Natural killer cell (primary cell): ENCODE results near the gene FAF2. TPM values are rescaled to one million over a fixed set of nuclear protein-coding genes. Genes with fewer than 3 reads are reported as not detected.

Experiments used
- ATAC-seq, 3 donors: fragments of 150-1000 bp in 2 of 3; fragments of 200-7000 bp in 1 of 3; cut with Tn5 transposase; 1 replicate in 1 of 3; 2 replicates in 2 of 3; pipeline ENCODE4 v1.10.0; 2021; ENCODE audit warnings: mild to moderate bottlenecking in 2 of 3, moderate library complexity in 2 of 3
- DNase-seq, 2 donors: peaks; one replicate each; pipeline versions ENCODE4 v3.0.0 to v3.0.0-alpha.2; 2013 to 2021; ENCODE audit warnings: mixed read lengths in 1 of 2
- H3K27ac ChIP-seq: one replicate; pipeline ENCODE4 v1.5.1; 2013; ENCODE audit warnings: mild to moderate bottlenecking, low read length
- H3K27me3 ChIP-seq: one replicate; pipeline ENCODE4 v1.6.1; 2013; ENCODE audit warnings: low read length; ENCODE audit not compliant: control insufficient read depth, insufficient read depth
- H3K36me3 ChIP-seq: one replicate; pipeline ENCODE4 v1.6.1; 2013; ENCODE audit warnings: low read length; ENCODE audit not compliant: control insufficient read depth, insufficient read depth
- H3K4me1 ChIP-seq: one replicate; pipeline ENCODE4 v1.6.1; 2013; ENCODE audit warnings: low read length; ENCODE audit not compliant: control insufficient read depth, insufficient read depth
- H3K4me3 ChIP-seq: one replicate; pipeline ENCODE4 v1.5.1; 2013; ENCODE audit warnings: low read length
- H3K9me3 ChIP-seq: one replicate; pipeline ENCODE4 v1.6.1; 2013; ENCODE audit warnings: low read length; ENCODE audit not compliant: control insufficient read depth, insufficient read depth
- H3K27ac Mint-ChIP-seq, 2 donors: one replicate each; pipeline ENCODE4 v1.8.0; 2022; ENCODE audit warnings: mild to moderate bottlenecking in 2 of 2, mixed read lengths in 2 of 2, moderate library complexity in 1 of 2
- H3K27me3 Mint-ChIP-seq, 2 donors: one replicate each; pipeline ENCODE4 v1.8.0; 2022; ENCODE audit warnings: low read depth in 2 of 2, mixed read lengths in 2 of 2
- H3K36me3 Mint-ChIP-seq: one replicate; pipeline ENCODE4 v1.8.0; 2022; ENCODE audit warnings: mixed read lengths
- H3K4me1 Mint-ChIP-seq, 2 donors: one replicate each; pipeline ENCODE4 v1.8.0; 2022; ENCODE audit warnings: mixed read lengths in 2 of 2
- H3K4me3 Mint-ChIP-seq: one replicate; pipeline ENCODE4 v1.8.0; 2022; ENCODE audit warnings: mild to moderate bottlenecking, moderate library complexity, mixed read lengths
- H3K9me3 Mint-ChIP-seq, 2 donors: one replicate each; pipeline ENCODE4 v1.8.0; 2022; ENCODE audit warnings: mixed read lengths in 2 of 2
- CTCF ChIP-seq: fragments of 200-600 bp; IDR thresholded peaks from one replicate; pipeline ENCODE4 v1.8.0; 2022; ENCODE audit warnings: antibody characterized with exemption
- WGBS: methylation state at CpG from one replicate; pipeline ENCODE4 v1.1.7; 2013; ENCODE audit warnings: missing lambda C conversion rate; ENCODE audit not compliant: insufficient coverage; 5-methylcytosine and 5-hydroxymethylcytosine counted together
- intact Hi-C: fragments of 100-400 bp; cut with micrococcal nuclease; formaldehyde crosslinking; loops from one replicate; pipeline ENCODE4 v1.14.2; 2022
- total RNA-seq, 4 donors: library from RNA; stranded (reverse); fragments of 120-200 nt in 1 of 4; gene quantifications; one replicate each; pipeline versions ENCODE4 v1.2.3 to v1.2.4, GENCODE V29; 2013 to 2022

FAF2 gene
- total RNA-seq, 3 donors from 2014 or later (not counting 1 experiment from before 2014, with no cell fraction given): 32.1 to 32.5 (median 32.1) TPM

GRCh38 chr5:176541338-176542134, 93.4 kb downstream of the FAF2 start:
- peak overlapping the region; percentile 67 for H3K4me3 ChIP-seq
- DNase-seq (peak; percentile 41 to 87), ATAC-seq (peak in 1 of 3 donors; percentile 6)
- WGBS: 10% methylated on average over 12 of the region's 12 CpGs
- no peaks in the 10 kb centered on the region for H3K9me3 Mint-ChIP-seq
- H3K4me1 Mint-ChIP-seq: peaks cover 54 to 61% of the 10 kb centered on the region in 2 donors
- peak overlapping the region; percentile 99 to 100 for H3K27ac Mint-ChIP-seq
- no peaks in the 10 kb centered on the region for H3K27me3 ChIP-seq
- no peaks in the 10 kb centered on the region for H3K36me3 ChIP-seq
- no peaks in the 10 kb centered on the region for H3K36me3 Mint-ChIP-seq
- intact Hi-C loops: no loop called here
- H3K27ac ChIP-seq: peak overlapping the region; percentile 89
- no peak for TF ChIP-seq CTCF
- no peaks in the 10 kb centered on the region for H3K9me3 ChIP-seq
- H3K27me3 Mint-ChIP-seq: no peaks in the 10 kb centered on the region
- peaks cover 63% of the 10 kb centered on the region for H3K4me1 ChIP-seq
- peak overlapping the region; percentile 88 for H3K4me3 Mint-ChIP-seq

- no peak for TF ChIP-seq CTCF
- H3K36me3 ChIP-seq: no peaks in the 10 kb centered on the region
- Mint-ChIP-seq H3K27me3 (no peaks in the 10 kb centered on the region), H3K9me3 (no peaks in the 10 kb centered on the region), H3K27ac (peak overlapping the region; percentile 99 to 100), H3K4me1 (peaks cover 54 to 61% of the 10 kb centered on the region in 2 donors), H3K36me3 (no peaks in the 10 kb centered on the region), H3K4me3 (peak overlapping the region; percentile 88)
- peaks cover 63% of the 10 kb centered on the region for H3K4me1 ChIP-seq
- 8% methylated on average over 12 of the region's 16 CpGs for WGBS
- H3K27ac ChIP-seq: peak overlapping the region; percentile 89
- ATAC-seq (no peak), DNase-seq (peak; percentile 52 to 79)
- H3K9me3 ChIP-seq: no peaks in the 10 kb centered on the region
- no peaks in the 10 kb centered on the region for H3K27me3 ChIP-seq
- peak overlapping the region; percentile 67 for H3K4me3 ChIP-seq
- intact Hi-C loops: no loop called here
Observed at GRCh38 chr5:176542135-176542595, 94.0 kb downstream of the FAF2 start.

GRCh38 chr5:176542596-176543427, 94.6 kb downstream of the FAF2 start:
- peak; percentile 34 to 61 (median 52) for ATAC-seq
- TF ChIP-seq CTCF: no peak
- intact Hi-C loops: loop anchor here (1.0 kb wide), 1 partner anchor 8 kb away; no protein-coding TSS in a partner anchor
- Mint-ChIP-seq H3K27ac (peak overlapping the region; percentile 99 to 100), H3K27me3 (no peaks in the 10 kb centered on the region), H3K36me3 (no peaks in the 10 kb centered on the region), H3K4me1 (peaks cover 48 to 56% of the 10 kb centered on the region in 2 donors), H3K9me3 (no peaks in the 10 kb centered on the region), H3K4me3 (peak overlapping the region; percentile 90)
- Histone ChIP-seq H3K9me3 (no peaks in the 10 kb centered on the region), H3K4me3 (peak overlapping the region; percentile 67), H3K36me3 (no peaks in the 10 kb centered on the region), H3K4me1 (peaks cover 63% of the 10 kb centered on the region), H3K27ac (peak overlapping the region; percentile 89), H3K27me3 (no peaks in the 10 kb centered on the region)
- under 1% methylated on average over 110 of the region's 110 CpGs for WGBS
- peak; percentile 41 to 79 for DNase-seq
